Measurements from ENCODE around the gene IP6K3. TPM values are rescaled to one million over a fixed set of nuclear protein-coding genes. Genes with fewer than 3 reads are reported as not detected.

IP6K3 gene
- total and polyA plus RNA-seq, 2 experiments from 2014 or later, result 0.14 to 0.16 TPM

- Mint-ChIP-seq H3K4me1 (peaks cover 48% of the 10 kb centered on the region), H3K27me3 (ENCODE audit: insufficient read depth, low read depth, poor library complexity) (peaks cover 12% of the 10 kb centered on the region), H3K36me3 (ENCODE audit: low read depth) (peaks cover 88% of the 10 kb centered on the region), H3K27ac (peak overlapping the region; percentile 95), H3K4me3 (no peak overlapping the region; the same call in 2 of the 3 replicates), H3K9me3 (no peaks in the 10 kb centered on the region)
- H3K9me2 ChIP-seq (ENCODE audit: insufficient read depth), result no peaks in the 10 kb centered on the region
- H3F3A ChIP-seq (replicated peaks; ENCODE audit: low read depth), result no peaks in the 10 kb centered on the region; the same call in 1 of the 2 replicates
- no peaks in the 10 kb centered on the region for H3K27me3 ChIP-seq (ENCODE audit: insufficient read depth)
- no peaks in the 10 kb centered on the region; the same call in 1 of the 2 replicates for H3K79me2 ChIP-seq (replicated peaks; ENCODE audit: insufficient read depth)
- no peaks in the 10 kb centered on the region; the same call in 1 of the 2 replicates for H4K20me1 ChIP-seq (replicated peaks; ENCODE audit: insufficient read depth)
- no peak overlapping the region for H3K4me3 ChIP-seq
- H3K36me3 ChIP-seq (ENCODE audit: insufficient read depth), result peaks cover 26% of the 10 kb centered on the region
- no peak overlapping the region for H2AFZ ChIP-seq
- peaks cover 38% of the 10 kb centered on the region for H3K4me1 ChIP-seq (ENCODE audit: insufficient read depth)
- DNase-seq (ENCODE audit: low spot score) (peak; percentile 48), ATAC-seq (peak; percentile 47)
- H3K27ac ChIP-seq (ENCODE audit: low read depth), result peak overlapping the region; percentile 61
- no peak for TF ChIP-seq CREB1 (CRISPR knock-in tag; IDR thresholded peaks at IDR 0.05; ENCODE audit: low read depth)
- TF ChIP-seq CTCF (conservative IDR thresholded peaks at IDR 0.05; ENCODE audit: low read depth in 2 of 2), result peak; percentile 39 to 48
- no peak for TF ChIP-seq NANOG (IDR thresholded peaks at IDR 0.05; ENCODE audit: borderline replicate concordance)
- no peak for TF ChIP-seq POLR2AphosphoS5 (IDR thresholded peaks at IDR 0.05; ENCODE audit: low read depth)
- H3K4me2 ChIP-seq, result no peak overlapping the region
These were observed 32.6 kb upstream of the IP6K3 start for GRCh38 chr6:33779290-33779689.

GRCh38 chr6:33778444-33779121, 31.9 kb upstream of the IP6K3 start:
- TF ChIP-seq EZH2 (IDR thresholded peaks at IDR 0.05; ENCODE audit: low read depth, unreplicated experiment), result no peak
- TF ChIP-seq EZH2phosphoT487 (IDR thresholded peaks at IDR 0.05; ENCODE audit: unreplicated experiment), result no peak
- no peak for TF ChIP-seq ZNF331 (CRISPR knock-in tag; IDR thresholded peaks at IDR 0.05; ENCODE audit: low read depth)
- no peak for TF ChIP-seq CREB1 (CRISPR knock-in tag; IDR thresholded peaks at IDR 0.05; ENCODE audit: low read depth)
- no peak for TF ChIP-seq REST (IDR thresholded peaks at IDR 0.05; ENCODE audit: unreplicated experiment)
- no peak for TF ChIP-seq CTCF (conservative IDR thresholded peaks at IDR 0.05; ENCODE audit: low read depth in 2 of 2)
- no peak for TF ChIP-seq STAT1 (IDR thresholded peaks at IDR 0.05; ENCODE audit: unreplicated experiment)
- no peak for TF ChIP-seq POLR2AphosphoS5 (IDR thresholded peaks at IDR 0.05; ENCODE audit: low read depth)
- no peak for TF ChIP-seq JUNB (IDR thresholded peaks at IDR 0.05; ENCODE audit: unreplicated experiment)
- no peak for TF ChIP-seq NANOG (IDR thresholded peaks at IDR 0.05; ENCODE audit: borderline replicate concordance)
- Histone ChIP-seq H3K79me2 (replicated peaks; ENCODE audit: insufficient read depth) (no peaks in the 10 kb centered on the region; the same call in 1 of the 2 replicates), H3K36me3 (ENCODE audit: insufficient read depth) (peaks cover 23% of the 10 kb centered on the region), H3K27me3 (ENCODE audit: insufficient read depth) (no peaks in the 10 kb centered on the region), H3K4me2 (no peak overlapping the region), H3K27ac (ENCODE audit: low read depth) (0 out of 2 replicates have a peak overlapping the region, but pooled peaks have one; percentile 61), H3K4me3 (no peak overlapping the region), H3F3A (replicated peaks; ENCODE audit: low read depth) (no peaks in the 10 kb centered on the region; the same call in 1 of the 2 replicates), H3K9me2 (ENCODE audit: insufficient read depth) (no peaks in the 10 kb centered on the region), H2AFZ (no peak overlapping the region), H3K4me1 (ENCODE audit: insufficient read depth) (peaks cover 38% of the 10 kb centered on the region), H4K20me1 (replicated peaks; ENCODE audit: insufficient read depth) (no peaks in the 10 kb centered on the region; the same call in 1 of the 2 replicates)
- peaks cover 12% of the 10 kb centered on the region for H3K27me3 Mint-ChIP-seq (ENCODE audit: insufficient read depth, low read depth, poor library complexity)
- H3K36me3 Mint-ChIP-seq (ENCODE audit: low read depth), result peaks cover 81% of the 10 kb centered on the region
- DNase-seq (ENCODE audit: low spot score) (no peak), ATAC-seq (no peak)
- peaks cover 48% of the 10 kb centered on the region for H3K4me1 Mint-ChIP-seq
- H3K4me3 Mint-ChIP-seq, result no peak overlapping the region
- no peak overlapping the region for H3K27ac Mint-ChIP-seq
- H3K9me3 Mint-ChIP-seq, result no peaks in the 10 kb centered on the region

Measured in GM23338 (cell line).